ENCODE data around the gene CELA2B. TPM values are rescaled to one million over a fixed set of nuclear protein-coding genes. Genes with fewer than 3 reads are reported as not detected.

The CELA2B gene
- total and polyA plus RNA-seq, 9 of the 15 experiments (the other 6 are each of a cell fraction or from before 2014, with no cell fraction given) = 0.25 to 2.1 (median 0.38) TPM; not detected in 5

- TF ChIP-seq RBM15 (IDR thresholded peaks at IDR 0.05; ENCODE audit: insufficient read depth, low read length) (no peak), CREB1 (IDR thresholded peaks at IDR 0.05) (no peak; the same call in none of the 2 replicates), CREB1 (CRISPR knock-in tag; IDR thresholded peaks at IDR 0.05) (peak; percentile 83), ZNF644 (tag; IDR thresholded peaks at IDR 0.05; ENCODE audit: low read depth) (no peak; the same call in 1 of the 2 replicates), SETDB1 (IDR thresholded peaks at IDR 0.05; ENCODE audit: low read length) (no peak), ARID3A (IDR thresholded peaks at IDR 0.05; ENCODE audit: borderline replicate concordance, low read depth, low read length) (no peak), PRDM10 (IDR thresholded peaks at IDR 0.05; ENCODE audit: partially characterized antibody) (peak; percentile 62), BRF2 (IDR thresholded peaks at IDR 0.05; ENCODE audit: borderline replicate concordance, insufficient read depth, insufficient read length) (no peak), BACH1 (tag; IDR thresholded peaks at IDR 0.05) (0 out of 2 replicates have a peak, but pooled peaks have one; percentile 4), XRCC3 (IDR thresholded peaks at IDR 0.05) (no peak), YBX1 (IDR thresholded peaks at IDR 0.05) (no peak), CBX3 (IDR thresholded peaks at IDR 0.05; ENCODE audit: borderline replicate concordance in 1 of 2, low read length in 2 of 2) (peak in 1 of 2 experiments; percentile 74; a peak in 1 of 3 replicates), SMARCE1 (IDR thresholded peaks at IDR 0.05) (0 out of 2 replicates have a peak, but pooled peaks have one; percentile 40), ETS2 (tag; IDR thresholded peaks at IDR 0.05; ENCODE audit: borderline replicate concordance, poor library complexity, severe bottlenecking) (no peak), ZNF551 (CRISPR knock-in tag; IDR thresholded peaks at IDR 0.05) (no peak), ZKSCAN3 (CRISPR knock-in tag; IDR thresholded peaks at IDR 0.05) (no peak), ZNF253 (CRISPR knock-in tag; conservative IDR thresholded peaks at IDR 0.05) (no peak), RHOXF2B (CRISPR knock-in tag; conservative IDR thresholded peaks at IDR 0.05) (no peak), ATF2 (CRISPR knock-in tag; IDR thresholded peaks at IDR 0.05) (no peak)
Measured at GRCh38 chr1:15526490-15527339, 50.8 kb downstream of the CELA2B start, which contains the start of gene DNAJC16 (continued).
